Peyer's patch (tissue), 4 donors: ENCODE data around the gene MYOZ2.

Experiments
- CTCF ChIP-seq, 6 experiments: fragments of 450-650 bp in 4 of 6; fragments of 200-600 bp in 2 of 6; sonication (generic) in 1 of 6; IDR thresholded peaks; one replicate each; pipeline ENCODE4 v1.5.1; 2017 to 2019; ENCODE audit warnings: antibody characterized with exemption in 6 of 6, mild to moderate bottlenecking in 3 of 6, moderate library complexity in 1 of 6
- POLR2A ChIP-seq, 2 donors: fragments of 450-650 bp; IDR thresholded peaks; one replicate each; pipeline ENCODE4 v1.5.1; 2017; ENCODE audit warnings: antibody characterized with exemption in 2 of 2, mild to moderate bottlenecking in 2 of 2, moderate library complexity in 2 of 2

GRCh38 chr4:119138046-119138445 is 2.4 kb downstream of the MYOZ2 start:
- no peak for TF ChIP-seq POLR2A (IDR thresholded peaks at IDR 0.05)
- TF ChIP-seq CTCF (IDR thresholded peaks at IDR 0.05) = no peak
